GM19452 (cell line): ENCODE data around the gene TRIM39.

Source experiments
- ATAC-seq: cut with Tn5 transposase; IDR thresholded peaks from one replicate; pipeline ENCODE4 v1.9.1; 2021; ENCODE audit not compliant: unreplicated experiment

TRIM39 gene

DNA sequence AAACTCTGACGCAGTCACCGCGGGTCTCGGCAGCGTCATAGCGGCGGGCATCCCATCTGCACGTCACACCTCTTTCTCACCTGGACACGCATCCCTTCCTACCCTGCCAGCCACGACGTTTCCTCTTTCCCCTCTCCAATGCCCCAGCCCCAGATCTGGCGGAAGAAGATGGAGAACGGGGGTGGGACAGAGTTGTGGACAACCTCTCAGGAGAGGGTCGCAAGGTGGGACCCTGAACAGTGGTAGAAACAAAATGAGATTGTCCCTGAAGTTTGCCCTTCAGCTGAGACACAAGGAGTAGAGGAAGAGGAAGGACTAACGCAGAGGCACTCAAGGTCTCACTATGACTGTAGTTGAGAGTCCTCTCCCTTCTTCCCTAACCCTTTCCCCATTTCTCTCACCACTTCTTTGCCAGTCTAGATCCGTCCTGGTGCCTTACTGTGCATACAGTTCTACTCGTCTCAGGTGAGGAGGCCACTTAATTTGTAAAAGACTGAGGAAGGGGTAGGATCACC, 562 bp downstream of the TRIM39 start:
- no peak for ATAC-seq

DNA sequence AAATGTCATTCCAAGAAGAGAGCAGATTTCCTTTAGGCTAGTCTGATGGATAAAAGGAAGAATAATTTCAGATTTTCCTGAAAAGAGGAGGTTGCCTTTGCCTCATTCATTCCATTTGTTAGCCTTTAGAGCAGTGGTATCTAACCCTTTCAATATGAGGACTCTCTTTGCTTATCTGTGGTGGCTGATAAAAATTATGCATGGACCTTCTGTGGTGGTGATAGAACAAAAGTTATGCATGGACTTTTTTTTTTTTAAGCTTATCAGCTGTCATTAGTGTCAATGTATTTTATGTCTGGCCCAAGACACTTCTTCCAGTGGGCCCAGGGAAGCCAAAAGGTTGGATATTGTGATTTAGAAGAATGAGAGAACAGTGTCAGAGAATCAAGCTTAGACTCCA, 1.7 kb downstream of the TRIM39 start:
- no peak for ATAC-seq

DNA sequence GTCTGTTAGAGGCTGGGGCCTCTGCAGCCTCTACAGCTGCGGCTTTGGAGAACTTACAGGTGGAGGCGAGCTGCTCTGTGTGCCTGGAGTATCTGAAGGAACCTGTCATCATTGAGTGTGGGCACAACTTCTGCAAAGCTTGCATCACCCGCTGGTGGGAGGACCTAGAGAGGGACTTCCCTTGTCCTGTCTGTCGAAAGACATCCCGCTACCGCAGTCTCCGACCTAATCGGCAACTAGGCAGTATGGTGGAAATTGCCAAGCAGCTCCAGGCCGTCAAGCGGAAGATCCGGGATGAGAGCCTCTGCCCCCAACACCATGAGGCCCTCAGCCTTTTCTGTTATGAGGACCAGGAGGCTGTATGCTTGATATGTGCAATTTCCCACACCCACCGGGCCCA, 2.6 kb downstream of the TRIM39 start:
- ATAC-seq, result no peak

DNA sequence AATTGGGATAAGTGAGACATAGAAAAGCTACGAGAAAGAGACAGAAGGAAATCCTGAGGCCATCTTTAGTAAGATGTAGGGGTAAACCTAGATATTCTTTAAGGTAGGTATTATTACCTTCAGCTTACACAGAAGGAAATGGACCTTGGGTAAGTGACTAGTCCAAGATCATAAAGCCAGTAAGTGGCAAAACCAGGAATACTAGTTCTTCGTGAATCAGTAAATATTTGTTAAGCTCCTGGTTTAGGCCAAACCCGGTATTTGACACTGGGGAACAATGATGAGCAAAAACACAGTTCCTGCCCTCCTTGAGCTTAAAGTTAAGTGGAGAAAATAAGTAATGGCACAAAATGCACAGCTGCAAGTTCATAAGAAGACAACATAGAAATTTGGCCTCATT, 5.3 kb downstream of the TRIM39 start:
- ATAC-seq, result no peak

DNA sequence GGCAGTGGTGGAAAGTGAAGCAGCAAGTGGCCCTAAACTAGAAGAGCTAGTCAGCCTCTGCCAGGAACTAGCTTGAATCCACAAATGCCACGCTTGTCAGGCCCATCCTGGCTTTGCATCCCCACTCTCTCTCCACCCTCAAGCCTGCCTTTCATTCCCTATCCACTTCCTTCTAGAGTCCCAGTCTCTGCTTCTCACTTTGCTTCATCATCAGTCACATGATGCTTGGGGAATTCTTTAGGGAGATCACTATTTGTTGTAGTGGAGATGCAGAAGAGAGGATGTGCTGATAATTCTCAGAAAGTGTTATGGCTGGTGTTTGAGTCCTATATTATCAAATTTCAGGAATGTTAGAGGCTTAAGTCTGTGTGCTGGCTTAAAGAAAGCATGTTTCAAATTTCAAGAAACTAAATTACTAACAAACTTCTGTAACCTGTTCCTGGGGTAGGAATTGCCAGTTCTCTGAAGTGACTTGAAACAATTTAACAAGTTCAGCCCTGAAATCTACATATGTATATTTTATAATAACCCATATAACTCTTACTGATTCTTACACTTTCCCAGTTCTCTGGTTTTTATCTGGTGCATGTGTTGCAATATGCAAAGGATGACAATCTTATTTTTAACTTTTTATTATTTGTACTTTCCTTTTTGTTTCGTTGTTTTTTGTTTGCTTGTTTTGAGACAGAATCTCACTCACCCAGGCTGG, 7.5 kb downstream of the TRIM39 start:
- no peak for ATAC-seq

DNA sequence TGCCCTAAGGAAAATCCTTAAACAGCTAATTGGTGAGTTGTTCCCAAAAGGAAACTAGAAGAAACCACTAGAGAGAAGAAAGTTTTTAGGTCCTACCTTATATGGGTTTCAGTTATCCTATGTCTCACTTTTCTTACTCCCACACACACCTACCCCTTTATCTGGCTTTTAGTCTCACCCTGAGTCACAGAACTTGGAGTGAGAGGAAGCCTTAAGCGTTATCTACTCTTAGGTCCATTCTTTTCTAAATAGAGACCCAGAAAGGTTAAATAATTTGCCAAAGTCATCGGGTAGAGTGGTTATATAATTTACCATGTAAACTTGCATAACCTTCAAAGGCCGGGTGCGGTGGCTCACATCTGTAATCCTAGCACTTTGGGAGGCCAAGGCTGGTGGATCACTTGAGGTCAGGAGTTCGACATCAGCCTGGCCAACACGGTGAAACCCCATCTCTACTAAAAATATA, 13.9 kb downstream of the TRIM39 start:
- no peak for ATAC-seq

DNA sequence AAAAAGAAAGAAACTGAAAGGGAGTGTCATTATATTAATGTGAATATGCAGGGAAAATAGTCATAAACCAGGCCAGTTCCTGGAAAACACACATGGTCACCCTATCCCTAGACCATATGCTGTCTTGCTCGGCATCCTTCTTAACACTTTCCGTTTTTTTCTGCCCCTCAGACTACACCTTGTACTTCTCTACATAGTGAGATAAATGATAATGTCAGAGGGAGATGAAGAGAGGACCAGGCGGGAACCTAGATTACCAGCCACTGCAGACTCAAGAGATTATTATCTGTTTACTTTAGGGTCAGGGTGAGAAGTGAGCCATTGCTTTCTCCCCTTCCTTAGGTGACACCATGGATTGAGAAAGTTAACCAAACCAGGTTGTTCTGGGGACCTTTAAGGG, 14.5 kb downstream of the TRIM39 start:
- ATAC-seq, result no peak

DNA sequence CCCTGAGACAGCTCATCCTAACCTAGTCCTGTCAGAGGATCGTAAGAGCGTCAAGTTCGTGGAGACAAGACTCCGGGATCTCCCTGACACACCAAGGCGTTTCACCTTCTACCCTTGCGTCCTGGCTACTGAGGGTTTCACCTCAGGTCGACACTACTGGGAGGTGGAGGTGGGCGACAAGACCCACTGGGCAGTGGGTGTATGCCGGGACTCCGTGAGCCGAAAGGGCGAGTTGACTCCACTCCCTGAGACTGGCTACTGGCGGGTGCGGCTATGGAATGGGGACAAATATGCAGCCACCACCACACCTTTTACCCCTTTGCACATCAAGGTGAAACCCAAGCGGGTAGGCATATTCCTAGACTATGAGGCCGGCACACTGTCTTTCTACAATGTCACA, 15.0 kb downstream of the TRIM39 start:
- no peak for ATAC-seq

DNA sequence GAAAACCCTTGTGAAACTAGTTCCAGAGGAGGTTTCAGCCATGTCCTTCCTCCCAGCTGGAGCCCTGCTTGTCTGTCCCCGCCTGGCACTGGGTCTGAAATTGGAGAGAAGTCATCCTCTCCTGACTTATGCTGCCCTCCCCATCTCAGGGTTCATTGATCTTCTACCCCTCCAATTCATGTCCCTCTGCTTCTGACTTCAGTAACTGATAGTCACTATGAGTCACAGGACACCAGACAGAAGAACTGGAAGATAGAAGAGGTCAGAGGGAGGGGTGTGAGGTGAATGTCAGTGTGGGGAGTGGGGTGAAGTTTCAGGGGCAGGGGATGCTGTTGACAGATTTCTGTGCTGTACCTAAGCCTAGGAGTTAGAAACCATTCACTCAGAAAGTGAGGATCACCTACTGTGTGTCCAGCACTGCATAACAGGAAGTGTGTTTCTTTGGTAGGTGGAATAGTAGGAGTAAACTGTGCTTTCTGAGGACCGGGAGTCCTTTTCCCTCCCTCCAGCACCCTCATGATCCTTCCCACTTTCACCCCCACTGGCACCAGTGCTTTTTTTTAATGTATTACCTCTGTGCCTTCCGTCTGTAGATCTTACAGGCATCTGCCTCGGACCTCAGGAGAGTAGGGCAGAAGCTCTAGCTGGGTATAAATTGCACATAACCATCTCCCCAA, 17.6 kb downstream of the TRIM39 start:
- ATAC-seq, result no peak

DNA sequence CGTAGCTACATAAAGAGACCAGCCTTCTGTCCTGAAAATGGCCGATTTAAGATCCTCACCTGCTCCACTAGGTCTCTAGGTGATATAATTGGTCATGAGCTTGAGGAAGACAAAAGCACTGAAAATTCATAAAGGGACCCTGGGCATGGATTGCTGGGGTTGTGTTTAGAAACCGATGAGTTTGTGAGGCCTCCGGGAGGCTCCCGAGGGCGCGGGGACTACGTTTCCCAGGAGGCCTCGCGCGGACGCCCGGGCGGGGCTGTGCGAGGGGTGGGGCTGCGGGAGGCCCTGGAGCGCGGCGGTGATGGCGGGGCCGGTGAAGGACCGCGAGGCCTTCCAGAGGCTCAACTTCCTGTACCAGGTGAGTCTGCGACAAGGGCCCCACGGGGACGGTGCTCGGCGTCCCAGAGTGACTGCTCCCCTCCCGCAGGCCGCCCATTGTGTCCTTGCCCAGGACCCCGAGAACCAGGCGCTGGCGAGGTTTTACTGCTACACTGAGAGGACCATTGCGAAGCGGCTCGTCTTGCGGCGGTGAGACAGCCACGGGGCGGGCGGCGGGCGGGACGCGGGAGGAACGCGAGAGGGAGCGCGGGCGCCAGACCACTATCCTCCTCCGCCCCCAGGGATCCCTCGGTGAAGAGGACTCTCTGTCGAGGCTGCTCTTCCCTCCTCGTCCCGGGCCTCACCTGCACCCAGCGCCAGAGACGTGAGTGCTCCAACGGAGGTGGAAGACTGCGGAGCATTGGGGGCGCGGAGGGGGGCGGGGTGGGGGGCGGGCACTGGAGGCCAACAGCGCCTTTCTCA, 18.3 kb downstream of the TRIM39 start, which contains the start of gene RPP21:
Gene RPP21 (plus strand): TSS at position 289 of the 804 bp plus-strand sequence. CDS start 16 bp downstream, at position 305.
- peak; percentile 93 for ATAC-seq

DNA sequence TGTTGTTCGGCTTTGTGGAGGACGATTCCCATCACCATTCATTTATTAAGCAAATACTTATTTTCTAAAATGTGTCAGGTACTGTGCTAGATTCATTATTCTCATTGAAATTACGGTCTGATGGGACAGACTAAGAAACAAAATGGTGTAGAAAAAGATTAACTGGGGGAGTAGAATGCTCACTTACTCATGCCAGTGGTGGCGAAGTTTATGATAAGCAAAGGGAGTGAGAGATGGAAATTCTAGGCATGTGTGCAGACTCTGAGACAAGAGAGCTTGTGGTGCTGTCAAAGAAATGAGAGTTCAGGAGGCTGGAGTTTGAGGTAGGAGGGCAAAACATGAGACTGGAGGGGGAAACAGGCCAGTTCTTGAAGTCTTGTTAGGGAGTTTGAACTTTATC, 19.1 kb downstream of the TRIM39 start:
- no peak for ATAC-seq

DNA sequence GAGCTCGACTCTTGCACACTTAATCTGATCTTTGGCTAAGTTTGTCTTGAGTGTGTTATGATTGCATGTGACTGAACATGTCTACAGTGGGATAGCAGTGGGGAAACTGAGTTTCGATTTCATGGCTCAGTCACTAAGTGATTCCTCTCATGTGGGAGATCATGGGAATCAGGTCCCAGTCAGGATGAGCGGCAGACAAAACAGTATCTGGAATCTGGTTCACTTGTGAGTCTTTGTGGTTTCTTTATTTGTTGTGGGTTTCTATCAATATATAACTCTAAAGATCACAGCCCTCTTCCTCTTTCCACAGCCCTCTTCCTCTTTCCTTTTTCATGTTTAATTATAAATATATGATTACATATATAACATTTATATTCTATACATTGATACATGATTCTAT, 22.2 kb downstream of the TRIM39 start:
- ATAC-seq, result no peak

DNA sequence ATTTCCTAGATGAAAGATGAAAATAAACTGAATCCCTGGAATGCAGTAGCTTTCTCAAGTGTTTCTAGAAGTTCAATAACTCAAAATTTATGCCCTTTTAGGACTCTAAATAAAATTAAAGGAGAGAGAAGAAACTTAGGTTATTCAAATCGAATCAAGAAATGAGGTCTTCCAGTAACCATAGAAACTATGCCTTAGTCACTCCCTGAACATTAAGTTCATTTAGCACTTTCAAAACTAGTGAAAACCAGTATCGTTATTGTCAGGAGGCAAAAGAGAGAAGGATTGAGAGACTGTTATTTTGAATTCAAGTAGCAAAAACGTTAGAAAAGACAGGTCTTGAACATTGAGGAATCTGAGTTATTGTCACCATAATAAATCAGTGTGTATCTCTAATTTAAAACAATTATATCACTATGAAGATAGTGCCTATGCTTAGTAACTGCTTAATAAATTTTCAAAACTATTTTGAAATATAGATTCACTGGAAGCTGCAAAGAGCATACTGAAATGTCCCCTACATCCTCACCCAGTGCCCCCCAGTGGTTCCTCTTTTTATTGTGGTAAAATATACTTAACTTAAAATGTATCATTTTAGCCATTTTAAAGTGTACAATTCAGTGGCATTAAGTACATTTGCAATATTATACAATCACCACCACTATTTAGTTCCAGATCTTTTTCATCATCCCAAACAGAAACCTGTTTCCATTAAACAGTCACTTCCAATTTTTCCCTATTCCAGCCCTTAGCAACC, 22.9 kb downstream of the TRIM39 start:
- ATAC-seq, result no peak

DNA sequence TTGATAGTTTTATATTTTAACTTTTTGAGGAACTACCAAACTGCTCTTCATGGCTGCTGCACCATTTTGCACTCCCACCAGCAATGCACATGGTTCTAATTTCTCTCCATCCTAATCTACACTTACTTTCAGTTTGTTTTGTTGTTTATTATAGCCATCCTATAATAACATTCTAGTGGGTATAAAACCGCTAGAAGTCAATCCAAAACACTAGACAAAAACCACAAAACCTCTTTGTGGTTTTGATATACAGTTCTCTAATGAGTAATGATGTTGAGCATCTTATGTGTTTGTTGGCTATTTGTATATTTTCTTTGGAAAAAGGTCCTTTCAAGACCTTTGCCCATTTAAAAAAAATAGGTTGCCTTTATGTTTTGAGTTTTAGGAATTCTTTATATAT, 23.8 kb downstream of the TRIM39 start:
- ATAC-seq, result no peak

DNA sequence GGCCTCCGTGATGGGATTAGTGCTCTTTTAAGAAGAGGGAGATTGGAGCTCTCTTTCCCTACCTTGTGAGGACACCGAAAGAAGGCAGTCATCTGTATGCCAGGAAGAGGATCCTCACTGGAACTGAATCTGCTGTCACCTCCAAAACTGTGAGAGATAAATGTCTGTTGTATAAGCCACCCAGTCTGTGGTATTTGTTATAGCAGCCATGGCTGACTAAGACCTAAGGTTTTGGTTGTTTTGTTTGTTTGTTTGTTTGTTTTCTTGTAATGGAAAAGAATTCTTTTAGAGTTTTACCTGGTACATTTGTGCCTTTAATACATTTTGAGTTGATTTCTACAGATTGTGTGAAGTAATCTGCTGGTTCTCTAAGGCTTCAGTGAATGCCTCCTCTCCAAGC, 25.8 kb downstream of the TRIM39 start:
- ATAC-seq, result no peak

DNA sequence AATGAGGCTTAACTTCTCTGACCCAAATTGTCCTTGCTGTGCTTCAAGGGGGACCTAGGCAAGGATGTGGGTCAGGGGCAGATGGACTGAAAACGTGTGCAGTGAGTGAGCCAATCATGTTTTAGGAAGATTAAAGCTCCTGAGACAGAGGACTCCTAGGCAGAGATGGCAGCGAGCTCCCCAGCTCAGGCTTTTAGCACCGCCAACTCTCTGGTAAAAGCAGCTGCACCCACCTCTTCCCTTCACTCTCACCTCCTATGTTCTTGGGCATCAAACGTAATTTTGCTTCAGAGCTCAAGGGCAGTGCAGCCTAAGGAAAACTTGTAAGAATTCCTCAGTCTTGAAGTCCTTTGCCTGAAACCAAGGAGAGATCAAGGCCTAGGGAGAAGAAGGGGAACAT, 28.6 kb downstream of the TRIM39 start:
- no peak for ATAC-seq

DNA sequence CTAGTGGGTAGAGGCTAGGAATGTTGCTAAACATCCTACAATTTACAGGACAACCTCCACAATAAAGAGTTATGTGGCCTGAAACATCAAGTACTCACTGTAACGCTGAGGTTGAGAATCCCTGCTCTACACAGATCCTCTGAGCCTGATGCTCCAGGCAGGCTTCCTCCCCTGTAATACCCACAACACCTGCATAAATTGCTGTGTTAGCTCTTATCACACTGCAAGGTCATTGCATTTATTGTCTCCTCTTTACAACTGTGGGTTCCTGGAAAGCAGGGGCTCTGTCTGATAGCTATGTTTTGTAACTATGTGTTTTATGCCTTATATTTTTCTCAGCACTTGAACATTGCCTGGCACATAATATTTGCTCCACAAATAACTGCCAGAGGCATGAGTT, 29.8 kb downstream of the TRIM39 start:
- no peak for ATAC-seq

DNA sequence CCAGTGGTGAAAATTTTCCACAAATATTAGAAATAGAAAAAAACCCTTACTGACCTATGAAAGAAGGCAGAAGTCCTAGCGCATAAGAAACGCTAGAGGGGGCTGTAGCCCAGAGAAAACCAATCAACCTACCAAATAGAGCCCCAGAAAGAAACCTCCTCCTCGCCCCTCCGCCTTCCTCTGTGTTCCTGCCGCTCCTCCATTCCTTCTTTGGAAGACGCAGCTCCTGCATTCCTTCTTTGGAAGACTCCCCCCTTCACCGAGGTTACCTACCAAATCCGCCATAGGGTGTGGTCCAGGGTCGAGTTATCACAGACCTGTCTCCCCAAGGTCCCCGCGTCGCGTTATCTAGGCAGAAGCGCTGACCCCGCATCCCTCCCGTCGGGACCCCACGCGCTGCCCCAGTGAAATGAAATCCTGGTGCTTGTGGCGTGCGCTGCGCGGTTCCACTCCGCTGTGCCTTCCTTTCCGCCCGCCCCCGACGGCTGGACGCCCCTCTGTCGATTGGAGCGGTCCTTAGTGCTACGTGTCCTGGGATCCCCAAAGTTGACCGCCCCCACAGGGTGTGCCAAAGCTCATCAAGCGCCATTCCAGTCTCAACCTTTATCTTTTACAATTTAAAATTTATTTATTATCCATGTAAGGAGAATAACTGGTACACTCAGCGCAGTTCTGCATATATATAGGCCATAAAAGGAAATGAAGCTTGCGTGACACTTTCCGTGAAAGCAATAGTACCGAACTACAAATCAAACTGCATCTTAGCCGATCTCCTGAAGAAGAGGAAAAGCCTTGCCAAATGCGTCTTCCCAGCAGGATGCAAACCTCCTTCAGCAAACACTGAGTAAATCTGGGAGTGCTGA, 31.2 kb downstream of the TRIM39 start:
- ATAC-seq, result no peak

DNA sequence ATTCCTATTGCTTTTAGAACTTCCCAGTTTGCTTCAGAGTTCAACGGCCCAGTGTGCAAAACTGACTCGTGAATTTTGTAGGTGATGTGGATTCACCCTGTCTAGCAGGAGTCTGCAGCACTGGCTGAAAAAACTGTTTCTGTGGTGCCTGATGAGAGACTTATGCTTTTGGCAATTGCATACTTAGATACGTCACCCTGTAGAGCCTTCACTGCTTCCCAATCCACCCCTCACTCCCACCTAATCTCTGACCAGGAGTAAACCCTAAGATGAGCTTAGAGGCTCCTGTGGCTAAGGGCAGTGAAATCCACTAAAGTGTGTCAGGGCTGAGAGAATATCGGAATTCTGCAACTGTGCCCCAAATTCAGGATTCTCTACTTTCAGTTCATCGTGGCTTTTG, 32.5 kb downstream of the TRIM39 start:
- no peak for ATAC-seq

DNA sequence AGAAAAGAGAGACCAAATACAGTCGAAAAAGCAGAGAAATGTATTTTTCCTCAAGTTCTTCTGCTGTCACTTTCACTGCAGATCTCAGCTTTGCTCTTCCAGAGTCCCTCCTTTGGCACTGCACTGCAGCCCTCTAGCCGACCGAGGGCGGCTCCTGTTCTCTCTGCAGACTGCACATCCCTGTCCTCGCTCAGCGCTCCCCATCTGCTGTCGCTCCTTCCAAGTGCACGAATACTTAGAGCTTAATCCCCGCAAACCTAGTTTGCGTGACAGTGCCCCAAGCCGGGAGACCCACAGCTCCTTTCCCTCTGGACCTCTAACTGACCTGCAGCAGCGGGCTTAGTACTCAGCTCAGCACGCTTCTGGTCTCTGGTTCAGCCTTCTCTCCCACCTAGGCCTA, 33.4 kb downstream of the TRIM39 start:
- ATAC-seq, result no peak
